ENCODE results near the gene EHBP1. TPM values are rescaled to one million over a fixed set of nuclear protein-coding genes. Genes with fewer than 3 reads are reported as not detected.

The EHBP1 gene
- total and polyA plus RNA-seq, 7 donors, result 3.9 to 20.2 (median 14.3) TPM

GRCh38 chr2:63051042-63051794, 345.7 kb downstream of the EHBP1 start:
- 17 to 19% (median 18%) methylated on average over 37 to 42 of the region's 42 CpGs for WGBS, 3 donors
- no peaks in the 10 kb centered on the region for H3K36me3 ChIP-seq (ENCODE audit: insufficient read depth in 1 of 2, low read depth in 1 of 2)
- TF ChIP-seq, protein P1, sequence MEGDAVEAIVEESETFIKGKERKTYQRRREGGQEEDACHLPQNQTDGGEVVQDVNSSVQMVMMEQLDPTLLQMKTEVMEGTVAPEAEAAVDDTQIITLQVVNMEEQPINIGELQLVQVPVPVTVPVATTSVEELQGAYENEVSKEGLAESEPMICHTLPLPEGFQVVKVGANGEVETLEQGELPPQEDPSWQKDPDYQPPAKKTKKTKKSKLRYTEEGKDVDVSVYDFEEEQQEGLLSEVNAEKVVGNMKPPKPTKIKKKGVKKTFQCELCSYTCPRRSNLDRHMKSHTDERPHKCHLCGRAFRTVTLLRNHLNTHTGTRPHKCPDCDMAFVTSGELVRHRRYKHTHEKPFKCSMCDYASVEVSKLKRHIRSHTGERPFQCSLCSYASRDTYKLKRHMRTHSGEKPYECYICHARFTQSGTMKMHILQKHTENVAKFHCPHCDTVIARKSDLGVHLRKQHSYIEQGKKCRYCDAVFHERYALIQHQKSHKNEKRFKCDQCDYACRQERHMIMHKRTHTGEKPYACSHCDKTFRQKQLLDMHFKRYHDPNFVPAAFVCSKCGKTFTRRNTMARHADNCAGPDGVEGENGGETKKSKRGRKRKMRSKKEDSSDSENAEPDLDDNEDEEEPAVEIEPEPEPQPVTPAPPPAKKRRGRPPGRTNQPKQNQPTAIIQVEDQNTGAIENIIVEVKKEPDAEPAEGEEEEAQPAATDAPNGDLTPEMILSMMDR (IDR thresholded peaks at IDR 0.05), result no peak
- peak overlapping the region; percentile 73 for H3K4me3 ChIP-seq
- H3K27ac ChIP-seq, result no peak overlapping the region
- ATAC-seq (no peak), DNase-seq (peak in 1 of 2 donors; percentile 10)
- H3K27me3 ChIP-seq (ENCODE audit: insufficient read depth in 3 of 3, low read length in 2 of 3), result peaks cover 2 to 99% (median 67%) of the 10 kb centered on the region in 3 donors
- intact Hi-C loops (cut with DNase I), result no loop called here
- H3K4me1 ChIP-seq, result peaks cover 18% of the 10 kb centered on the region
- no peaks in the 10 kb centered on the region for H3K9me3 ChIP-seq

DNA sequence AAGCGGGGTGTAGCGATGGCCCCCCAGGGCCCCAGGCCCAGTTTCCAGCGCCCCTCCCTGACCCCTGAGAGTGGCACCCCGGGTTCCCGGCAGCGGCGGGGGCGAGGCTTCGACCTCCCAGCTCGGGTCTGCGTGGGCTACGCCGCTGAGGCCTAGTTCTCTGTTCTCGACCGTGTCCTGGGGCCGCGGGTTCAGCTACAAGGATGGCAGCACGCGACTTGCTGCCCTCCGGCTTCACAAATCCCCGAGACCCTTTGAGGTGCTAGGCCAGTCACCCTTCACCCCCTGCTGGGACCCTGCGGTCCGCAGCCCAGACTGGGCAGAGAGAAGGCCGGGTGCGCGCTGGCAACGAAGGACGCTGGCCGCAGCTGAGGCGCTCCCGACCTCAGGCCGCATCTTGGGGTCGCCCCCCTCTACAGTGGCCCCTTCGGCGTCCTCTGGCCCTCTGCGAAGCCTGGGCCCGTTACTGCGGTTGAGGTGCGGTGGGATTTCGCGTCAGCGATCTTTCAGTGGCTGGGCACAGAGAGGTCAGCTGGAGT, 346.4 kb downstream of the EHBP1 start:
- Histone ChIP-seq H3K27ac (no peak overlapping the region), H3K4me3 (no peak overlapping the region), H3K27me3 (ENCODE audit: insufficient read depth in 3 of 3, low read length in 2 of 3) (peaks cover 0 to 99% (median 71%) of the 10 kb centered on the region in 3 donors), H3K36me3 (ENCODE audit: insufficient read depth in 1 of 2, low read depth in 1 of 2) (no peaks in the 10 kb centered on the region), H3K4me1 (peaks cover 18% of the 10 kb centered on the region), H3K9me3 (no peaks in the 10 kb centered on the region)
- TF ChIP-seq, protein P1 (IDR thresholded peaks at IDR 0.05), result no peak
- no peak for ATAC-seq
- DNase-seq, result peak in 1 of 2 donors; percentile 9
- intact Hi-C loops (cut with DNase I), result no loop called here
- WGBS, 3 donors, result 67 to 77% (median 68%) methylated on average over 40 to 42 of the region's 42 CpGs

- 69 to 78% (median 76%) methylated on average over 27 of the region's 27 CpGs for WGBS, 3 donors
Observed at GRCh38 chr2:63052411-63053080, 347.0 kb downstream of the EHBP1 start.

DNA sequence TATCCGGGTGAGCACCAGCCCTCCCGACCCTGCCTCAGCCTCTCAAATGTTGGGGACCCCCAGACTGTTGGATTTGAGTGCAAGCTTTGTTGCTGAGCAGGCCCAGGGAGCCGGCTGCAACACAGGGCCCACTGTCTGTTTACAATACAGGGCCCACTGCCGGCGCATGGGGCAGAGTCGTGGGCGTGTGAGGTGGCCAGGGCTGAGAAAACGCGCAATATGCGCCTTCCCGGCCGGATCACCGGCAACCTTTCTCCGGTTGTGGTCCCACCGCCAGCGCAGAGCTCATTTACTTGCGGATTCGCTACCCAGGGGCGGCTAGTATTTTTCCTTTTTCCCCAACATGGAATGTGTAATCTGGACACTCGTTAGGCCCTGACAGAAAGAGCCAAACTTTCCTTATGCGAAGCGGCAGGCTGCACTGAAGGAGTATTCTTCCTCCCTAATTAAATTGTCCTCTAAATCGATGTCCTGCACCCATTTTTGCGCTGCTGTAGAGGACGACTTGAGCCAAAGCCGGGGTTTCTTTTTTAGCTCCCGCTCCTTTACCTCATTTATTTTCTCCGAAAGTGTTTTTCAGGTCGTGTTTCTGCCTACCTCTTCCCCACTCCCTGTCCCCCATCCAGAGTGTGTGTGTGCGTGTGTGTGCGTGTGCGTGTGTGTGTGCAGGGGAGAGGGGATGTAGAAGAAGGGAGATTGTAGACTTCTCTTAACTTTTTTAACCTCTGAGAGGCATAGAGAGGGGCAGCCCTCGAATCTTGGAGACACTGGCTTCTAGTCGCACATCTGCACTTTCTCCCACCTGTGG, 347.8 kb downstream of the EHBP1 start:
- intact Hi-C loops (cut with DNase I), result no loop called here
- TF ChIP-seq, protein P1 (IDR thresholded peaks at IDR 0.05), result no peak
- DNase-seq, result no peak
- peaks cover 20% of the 10 kb centered on the region for H3K4me1 ChIP-seq
- peak overlapping the region; percentile 34 for H3K4me3 ChIP-seq
- H3K9me3 ChIP-seq, result no peaks in the 10 kb centered on the region
- ATAC-seq, result no peak
- 67 to 81% (median 68%) methylated on average over 32 to 34 of the region's 34 CpGs for WGBS, 3 donors
- H3K36me3 ChIP-seq (ENCODE audit: insufficient read depth in 1 of 2, low read depth in 1 of 2), result no peaks in the 10 kb centered on the region
- no peak overlapping the region for H3K27ac ChIP-seq
- H3K27me3 ChIP-seq (ENCODE audit: insufficient read depth in 3 of 3, low read length in 2 of 3), result peaks cover 0 to 99% (median 74%) of the 10 kb centered on the region in 3 donors

More at GRCh38 chr2:63052411-63053080, 347.0 kb downstream of the EHBP1 start:
- H3K27me3 ChIP-seq (ENCODE audit: insufficient read depth in 3 of 3, low read length in 2 of 3), result peaks cover 0 to 99% (median 73%) of the 10 kb centered on the region in 3 donors
- peaks cover 18% of the 10 kb centered on the region for H3K4me1 ChIP-seq
- intact Hi-C loops (cut with DNase I), result no loop called here
- TF ChIP-seq, protein P1 (IDR thresholded peaks at IDR 0.05), result no peak
- DNase-seq (peak in 1 of 2 donors; percentile 10), ATAC-seq (no peak)
- no peaks in the 10 kb centered on the region for H3K36me3 ChIP-seq (ENCODE audit: insufficient read depth in 1 of 2, low read depth in 1 of 2)
- no peaks in the 10 kb centered on the region for H3K9me3 ChIP-seq
- no peak overlapping the region for H3K4me3 ChIP-seq
- H3K27ac ChIP-seq, result no peak overlapping the region
